ENCODE results near the gene AGBL4.

GRCh38 chr1:49240709-49241221, 783.0 kb downstream of the AGBL4 start:
- no peak for TF ChIP-seq POLR2A (IDR thresholded peaks at IDR 0.05; ENCODE audit: low read depth, low read length)
- TF ChIP-seq TAF1 (IDR thresholded peaks at IDR 0.05; ENCODE audit: low read depth, low read length), result no peak
- TF ChIP-seq POLR2AphosphoS5 (IDR thresholded peaks at IDR 0.05; ENCODE audit: low read depth, low read length), result no peak
